Stimulated activated CD4-positive, alpha-beta T cell treated with anti-CD3 and anti-CD28 coated beads, Interleukin-1b, Interleukin-23, amount 100 ng/mL, for 48 hours (primary cell): ENCODE data around the gene ADCK1.
"Not testable (repeated sequence)": the region's sequence is repeated elsewhere in the genome, so short reads cannot be mapped to it uniquely, and the experiment has no call there.

Experiments
- DNase-seq: peaks from one replicate; pipeline ENCODE4 v3.0.0-alpha.2; 2020

Gene ADCK1, protein sequence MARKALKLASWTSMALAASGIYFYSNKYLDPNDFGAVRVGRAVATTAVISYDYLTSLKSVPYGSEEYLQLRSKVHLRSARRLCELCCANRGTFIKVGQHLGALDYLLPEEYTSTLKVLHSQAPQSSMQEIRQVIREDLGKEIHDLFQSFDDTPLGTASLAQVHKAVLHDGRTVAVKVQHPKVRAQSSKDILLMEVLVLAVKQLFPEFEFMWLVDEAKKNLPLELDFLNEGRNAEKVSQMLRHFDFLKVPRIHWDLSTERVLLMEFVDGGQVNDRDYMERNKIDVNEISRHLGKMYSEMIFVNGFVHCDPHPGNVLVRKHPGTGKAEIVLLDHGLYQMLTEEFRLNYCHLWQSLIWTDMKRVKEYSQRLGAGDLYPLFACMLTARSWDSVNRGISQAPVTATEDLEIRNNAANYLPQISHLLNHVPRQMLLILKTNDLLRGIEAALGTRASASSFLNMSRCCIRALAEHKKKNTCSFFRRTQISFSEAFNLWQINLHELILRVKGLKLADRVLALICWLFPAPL

GRCh38 chr14:77799863-77800730, at the start of gene ADCK1:
ADCK1 (plus strand) TSS chr14:77800109; CDS start chr14:77818979, 18,870 bp downstream.
- peak; percentile 86 for DNase-seq

DNA sequence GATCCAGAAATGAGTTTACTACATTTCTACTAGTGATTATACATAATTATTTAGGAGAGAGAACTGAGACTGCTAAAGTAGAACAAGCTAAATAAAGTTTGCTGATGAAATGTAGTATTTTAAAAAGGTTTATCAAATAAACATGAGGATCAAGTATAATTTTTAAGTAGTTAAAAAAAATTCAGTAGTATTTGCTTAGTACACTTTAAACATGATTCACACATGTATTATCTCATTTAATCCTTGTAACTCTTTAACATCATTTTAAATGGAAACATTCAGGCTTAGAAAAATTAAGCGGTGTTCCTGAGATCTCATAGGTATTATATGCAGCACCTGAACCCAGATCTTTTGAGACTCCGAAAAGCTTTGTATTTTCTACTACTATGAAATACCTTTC, 47.6 kb upstream of the ADCK1 start:
- DNase-seq, result no peak

DNA sequence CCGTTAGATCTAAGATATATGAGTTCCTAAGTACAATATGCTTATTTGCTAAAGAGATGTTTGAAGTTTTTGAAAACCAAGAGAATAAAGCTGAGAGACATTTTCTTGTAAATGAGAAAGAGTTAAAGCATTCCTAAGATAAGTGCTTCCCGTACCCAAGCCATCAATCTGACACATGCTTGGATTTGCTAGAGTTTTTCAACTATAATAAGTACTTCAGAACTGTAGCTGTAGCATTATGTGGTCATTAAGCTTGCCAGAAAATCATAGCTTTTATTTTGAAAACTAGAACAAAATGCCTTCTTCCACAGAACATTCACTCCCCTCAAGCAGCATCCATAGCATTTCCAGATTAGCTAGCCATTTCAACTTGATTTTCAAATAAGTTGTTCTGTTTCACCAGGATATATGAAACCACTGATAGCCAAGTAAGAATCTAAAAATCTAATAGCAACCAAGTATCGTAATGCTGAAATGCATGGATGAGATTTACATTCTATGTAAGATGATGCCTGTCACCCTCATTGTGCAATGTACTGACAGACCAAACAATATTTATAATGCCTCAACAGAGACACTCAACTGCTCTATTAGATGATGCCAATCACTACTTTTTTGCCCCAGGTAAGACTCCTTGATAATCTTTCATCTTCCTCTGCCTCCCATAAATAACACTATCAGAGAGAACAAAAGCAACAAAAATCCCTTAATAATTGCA, 47.0 kb upstream of the ADCK1 start:
- no peak for DNase-seq

DNA sequence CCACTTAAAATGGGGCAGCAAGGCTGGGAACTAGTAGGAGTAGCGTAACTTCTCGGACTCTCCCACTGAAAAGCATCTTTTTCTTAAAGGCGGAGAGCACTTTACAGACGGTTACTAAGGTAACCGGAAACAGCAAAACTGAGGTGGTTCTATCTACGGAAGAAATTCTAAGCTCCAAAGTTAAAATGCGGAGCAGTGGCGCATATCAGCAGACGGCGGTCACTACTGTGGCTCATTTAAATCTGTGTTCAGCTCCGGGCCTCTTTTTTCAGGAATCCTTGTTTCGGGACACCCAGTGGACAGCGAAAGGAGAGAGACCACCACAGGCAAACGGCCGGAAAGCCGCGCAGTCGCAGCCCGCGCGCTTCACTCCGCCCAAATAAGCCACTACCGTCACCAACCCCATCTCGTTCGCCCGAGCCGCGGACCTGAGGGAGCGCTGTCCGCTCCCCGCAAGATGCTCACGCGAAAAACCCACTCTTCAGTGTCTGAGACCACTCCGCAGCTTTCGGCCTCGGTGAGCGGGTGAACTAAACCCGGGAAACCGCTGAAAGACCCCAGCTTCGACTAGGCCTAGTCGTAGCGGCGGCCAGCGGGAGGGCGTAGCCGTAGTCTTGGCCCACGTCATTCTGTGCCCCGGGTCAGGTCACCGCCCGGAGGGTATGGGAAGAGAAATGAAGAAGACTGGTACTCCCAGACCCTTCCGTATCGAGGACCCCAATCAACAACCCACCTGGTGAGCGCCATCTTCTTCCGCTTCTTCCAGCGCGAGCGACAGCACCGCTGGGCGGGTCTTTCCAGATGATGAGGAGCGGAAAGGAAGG, 39.3 kb upstream of the ADCK1 start, which contains the start of gene SNW1:
Gene SNW1 (minus strand): TSS at position 776 of the 824 bp plus-strand sequence. CDS start 29 bp downstream, at position 747.
- DNase-seq, result peak; percentile 93

- no peak for DNase-seq
Measured at GRCh38 chr14:77761205-77761931, 38.5 kb upstream of the ADCK1 start.

GRCh38 chr14:77763316-77763715, 36.6 kb upstream of the ADCK1 start:
- DNase-seq, result no peak

- no peak for DNase-seq
Measured at GRCh38 chr14:77763978-77764377, 35.9 kb upstream of the ADCK1 start.

DNA sequence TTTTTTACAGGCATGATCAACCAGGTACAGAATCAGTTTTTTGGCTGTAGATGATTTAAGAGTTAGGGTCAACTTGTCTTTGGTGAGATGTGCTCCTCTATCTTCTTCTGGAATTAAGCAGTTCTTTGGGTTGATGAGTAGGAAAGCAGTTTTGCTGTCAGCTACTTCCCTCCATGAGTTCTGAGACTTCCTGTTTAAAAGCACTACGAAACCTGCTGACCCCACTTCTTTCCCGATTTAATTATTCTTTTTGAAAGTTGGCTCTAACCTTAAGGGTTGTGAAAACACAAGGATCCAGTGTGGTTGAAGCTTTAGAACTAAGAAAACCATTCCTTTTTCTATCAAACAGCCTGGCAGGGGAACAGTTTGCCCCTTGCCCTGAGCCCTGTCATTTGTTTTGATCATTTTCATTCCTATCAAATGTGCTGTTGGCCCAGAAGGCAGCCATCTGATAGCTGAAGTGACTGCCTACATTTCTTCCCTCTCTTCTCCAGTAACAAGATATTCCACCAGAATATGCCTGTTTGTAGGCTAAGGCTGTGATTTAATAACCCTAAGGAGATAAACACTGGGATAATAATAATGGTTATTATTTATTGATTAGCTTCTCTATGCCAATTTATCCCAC, 31.4 kb upstream of the ADCK1 start:
- DNase-seq, result not testable (repeated sequence)

DNA sequence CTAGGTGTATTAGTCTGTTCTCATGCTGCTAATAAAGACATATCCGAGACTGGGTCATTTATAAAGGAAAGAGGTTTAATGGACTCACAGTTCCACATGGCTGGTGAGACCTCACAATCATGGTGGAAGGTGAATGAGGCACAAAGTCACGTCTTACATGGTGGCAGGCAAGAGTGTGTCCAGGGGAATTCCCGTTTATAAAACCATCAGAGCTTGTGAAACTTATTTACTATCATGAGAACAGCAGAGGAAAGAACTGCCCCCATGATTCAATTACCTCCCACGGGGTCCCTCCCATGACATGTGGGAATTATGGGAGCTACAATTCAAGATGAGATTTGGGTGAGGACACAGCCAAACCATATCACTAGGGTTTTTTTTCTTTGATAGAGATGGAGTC, 25.9 kb upstream of the ADCK1 start:
- not testable (repeated sequence) for DNase-seq

DNA sequence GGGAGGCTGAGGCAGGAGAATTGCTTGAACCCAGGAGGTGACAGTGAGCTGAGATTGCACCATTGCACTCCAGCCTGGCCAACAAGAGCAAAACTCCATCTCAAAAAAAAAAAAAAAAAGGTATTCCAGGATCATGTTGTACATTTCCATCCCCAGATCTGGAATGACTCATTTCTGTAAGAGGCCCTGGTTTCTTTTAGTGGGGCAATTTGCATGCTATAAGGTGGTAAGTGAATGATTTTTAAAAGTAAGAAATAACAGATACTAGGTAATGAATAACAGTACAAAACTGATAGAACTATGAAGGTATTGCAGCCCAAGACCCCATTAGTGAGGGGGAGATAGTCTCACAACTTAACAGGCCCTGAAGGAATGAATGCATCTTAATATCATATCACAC, 17.7 kb upstream of the ADCK1 start:
- DNase-seq, result no peak

DNA sequence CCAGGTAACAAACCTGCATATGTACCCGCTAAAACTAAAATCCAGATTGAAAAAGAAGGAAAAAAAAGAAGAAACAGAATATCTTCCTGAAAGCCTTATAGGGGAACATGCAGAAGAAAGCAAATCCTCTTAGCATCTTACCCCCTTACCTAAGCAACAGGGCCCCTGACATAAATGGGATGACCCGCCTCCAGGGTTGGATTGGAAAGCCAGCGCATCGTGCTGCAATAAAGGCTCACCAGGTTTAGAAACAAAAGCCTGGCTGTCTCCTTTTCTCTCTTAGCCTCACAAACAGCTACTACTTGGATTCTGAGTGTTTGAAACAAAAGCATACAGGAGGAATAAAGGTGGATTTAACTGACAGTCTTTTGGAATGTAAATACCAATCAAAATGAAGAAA, 13.8 kb upstream of the ADCK1 start:
- DNase-seq, result no peak

- DNase-seq, result no peak
Measured at GRCh38 chr14:77790566-77791224, 9.2 kb upstream of the ADCK1 start.

DNA sequence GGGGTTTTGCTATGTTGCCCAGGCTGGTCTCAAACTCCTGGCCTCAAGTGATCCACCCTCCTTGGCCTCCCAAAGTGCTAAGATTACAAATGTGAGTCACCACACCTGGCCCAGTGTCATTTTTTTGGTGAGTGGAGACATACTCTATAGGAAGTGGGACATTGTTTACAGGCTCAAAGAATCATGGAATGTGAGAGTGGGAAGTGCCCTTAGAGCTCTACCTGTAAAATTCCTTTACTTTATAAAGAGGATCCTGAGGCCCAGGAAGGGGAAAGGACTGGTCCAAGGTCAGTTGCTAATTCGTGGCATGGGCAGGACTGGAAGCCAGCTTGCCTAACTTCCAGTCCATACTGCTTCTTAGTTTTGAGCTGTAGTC, 8.7 kb upstream of the ADCK1 start:
- DNase-seq, result no peak

DNA sequence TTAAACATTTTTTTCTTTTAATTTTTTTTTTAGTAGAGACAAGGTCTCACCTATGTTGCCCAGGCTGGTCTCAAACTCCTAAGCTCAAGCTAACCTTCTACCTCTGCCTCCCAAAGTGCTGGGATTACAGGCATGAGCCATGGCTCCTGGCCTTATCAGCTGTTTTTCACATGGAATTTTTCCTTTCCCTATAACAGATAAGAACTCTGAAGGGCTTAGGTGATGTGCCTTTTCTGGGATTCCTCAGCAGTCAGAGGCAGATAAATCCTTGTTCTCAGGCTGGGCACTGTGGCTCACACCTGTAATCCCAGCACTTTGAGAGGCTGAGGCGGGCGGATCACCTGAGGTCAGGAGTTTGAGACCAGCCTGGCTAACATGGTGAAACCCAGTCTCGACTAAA, 6.7 kb upstream of the ADCK1 start:
- not testable (repeated sequence) for DNase-seq

DNA sequence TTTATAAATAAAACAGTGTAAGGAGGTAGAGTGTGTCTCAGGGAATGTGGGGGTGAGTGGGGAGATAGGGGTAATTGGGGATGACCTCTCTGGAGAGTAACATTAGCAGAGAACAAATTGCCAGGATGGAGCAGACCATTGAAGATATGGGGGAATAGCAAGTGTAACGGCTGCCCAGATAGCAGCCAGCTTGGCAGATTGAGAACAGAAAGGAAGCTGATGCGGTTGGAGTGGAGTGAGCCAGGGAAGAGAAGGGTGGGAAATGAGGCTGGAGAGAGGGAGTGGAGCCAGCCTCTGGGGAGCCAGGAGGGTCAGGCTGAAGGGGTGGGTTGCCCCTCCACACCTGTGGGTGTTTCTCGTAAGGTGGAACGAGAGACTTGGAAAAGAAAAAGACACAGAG, 5.6 kb upstream of the ADCK1 start:
- no peak for DNase-seq

DNA sequence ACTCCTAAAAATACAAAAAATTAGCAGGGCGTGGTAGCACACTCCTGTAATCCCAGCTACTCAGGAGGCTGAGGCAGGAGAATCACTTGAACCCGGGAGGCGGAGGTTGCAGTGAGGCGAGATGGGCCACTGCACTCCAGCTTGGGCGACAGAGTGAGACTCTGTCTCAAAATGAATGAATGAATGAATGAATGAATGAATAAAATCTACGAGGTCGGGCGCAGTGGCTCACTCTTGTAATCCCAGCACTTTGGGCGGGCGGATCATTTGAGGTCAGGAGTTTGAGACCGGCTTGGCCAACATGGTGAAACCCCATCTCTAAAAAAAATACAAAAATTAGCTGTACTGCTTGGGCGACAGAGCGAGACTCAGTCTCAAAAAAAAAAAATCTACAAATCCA, 453 bp upstream of the ADCK1 start:
- DNase-seq, result not testable (repeated sequence)

- no peak for DNase-seq
Measured at GRCh38 chr14:77800814-77801213, 905 bp downstream of the ADCK1 start.

GRCh38 chr14:77804592-77804991, 4.7 kb downstream of the ADCK1 start:
- DNase-seq, result peak; percentile 30

- DNase-seq, result no peak
Measured at GRCh38 chr14:77805706-77806105, 5.8 kb downstream of the ADCK1 start.

DNA sequence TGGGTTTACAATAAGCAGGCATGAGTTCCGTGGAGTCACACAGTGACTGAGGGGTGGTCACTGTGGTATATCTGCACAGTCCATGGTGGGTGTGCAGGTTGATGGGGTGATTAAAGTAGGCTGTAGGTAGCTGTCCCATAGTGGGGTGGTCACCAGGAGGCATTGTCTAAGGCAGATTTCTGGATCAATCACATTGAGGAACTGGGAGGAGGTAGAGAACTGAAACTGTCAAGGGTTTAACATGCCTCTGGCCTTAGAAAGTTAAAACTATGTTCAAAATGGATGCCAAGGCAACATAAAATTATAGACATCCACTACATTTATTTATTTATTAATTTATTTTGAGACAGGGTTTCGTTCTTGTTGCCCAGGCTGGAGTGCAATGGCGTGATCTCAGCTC, 8.3 kb downstream of the ADCK1 start:
- no peak for DNase-seq
